ENCODE measurements around the gene ATP1A1. TPM values are rescaled to one million over a fixed set of nuclear protein-coding genes. Genes with fewer than 3 reads are reported as not detected.
A peak's percentile ranks its signal among the peaks of the same experiment; 100 is the strongest.

The ATP1A1 gene
- total RNA-seq, 1 experiment from 2014 or later = 181 TPM

- Histone ChIP-seq H3K36me3 (ENCODE audit: low read depth, low read length) (no peaks in the 10 kb centered on the region), H3K27me3 (ENCODE audit: low read length) (no peaks in the 10 kb centered on the region), H3K79me2 (ENCODE audit: low read length) (peaks cover 10% of the 10 kb centered on the region; the same call in 1 of the 2 replicates), H3K4me1 (ENCODE audit: insufficient read depth, low read length) (peaks cover 16% of the 10 kb centered on the region), H3K4me3 (ENCODE audit: low read length) (no peak overlapping the region), H3K9me2 (replicated peaks; ENCODE audit: low read length) (no peaks in the 10 kb centered on the region), H3K9me3 (ENCODE audit: low read length) (no peaks in the 10 kb centered on the region), H3K9ac (ENCODE audit: low read length) (no peak overlapping the region), H3K4me2 (ENCODE audit: low read length) (no peak overlapping the region), H3K27ac (ENCODE audit: low read length) (no peak overlapping the region), H4K20me1 (ENCODE audit: low read length) (no peaks in the 10 kb centered on the region), H3F3A (ENCODE audit: low read length, unreplicated experiment) (no peaks in the 10 kb centered on the region), H2AFZ (ENCODE audit: low read length) (no peak overlapping the region)
- BruUV-seq (replicated peaks) = no TSS peak
- TF ChIP-seq EZH2 (IDR thresholded peaks at IDR 0.05; ENCODE audit: low read length, unreplicated experiment) (no peak), EZH2phosphoT487 (IDR thresholded peaks at IDR 0.05; ENCODE audit: borderline replicate concordance, low read length) (no peak), CTCF (conservative IDR thresholded peaks at IDR 0.05; ENCODE audit: low read depth, low read length) (no peak)
- ChIA-PET CTCF (no interaction called here), POLR2A (ENCODE audit: unreplicated experiment) (no interaction called here)
- intact Hi-C loops (cut with micrococcal nuclease) = no loop called here
- DNase-seq (no peak), ATAC-seq (no peak)
Measured at GRCh38 chr1:116415699-116416533, 42.9 kb downstream of the ATP1A1 start.

- DNase-seq (no peak), ATAC-seq (no peak)
- ChIA-PET POLR2A (ENCODE audit: unreplicated experiment) (no interaction called here), CTCF (no interaction called here)
- Histone ChIP-seq H3K9me3 (ENCODE audit: low read length) (no peaks in the 10 kb centered on the region), H2AFZ (ENCODE audit: low read length) (no peak overlapping the region), H3K9ac (ENCODE audit: low read length) (no peak overlapping the region), H3K9me2 (replicated peaks; ENCODE audit: low read length) (no peaks in the 10 kb centered on the region), H3K4me1 (ENCODE audit: insufficient read depth, low read length) (peaks cover 16% of the 10 kb centered on the region), H4K20me1 (ENCODE audit: low read length) (no peaks in the 10 kb centered on the region), H3K27me3 (ENCODE audit: low read length) (no peaks in the 10 kb centered on the region), H3F3A (ENCODE audit: low read length, unreplicated experiment) (no peaks in the 10 kb centered on the region), H3K36me3 (ENCODE audit: low read depth, low read length) (no peaks in the 10 kb centered on the region), H3K4me3 (ENCODE audit: low read length) (peak overlapping the region; percentile 81; the same call in 1 of the 2 replicates), H3K27ac (ENCODE audit: low read length) (no peak overlapping the region), H3K79me2 (ENCODE audit: low read length) (peaks cover 10% of the 10 kb centered on the region; the same call in 1 of the 2 replicates), H3K4me2 (ENCODE audit: low read length) (peak overlapping the region; percentile 99; the same call in 1 of the 2 replicates)
- TF ChIP-seq CTCF (conservative IDR thresholded peaks at IDR 0.05; ENCODE audit: low read depth, low read length) (no peak), EZH2phosphoT487 (IDR thresholded peaks at IDR 0.05; ENCODE audit: borderline replicate concordance, low read length) (no peak), EZH2 (IDR thresholded peaks at IDR 0.05; ENCODE audit: low read length, unreplicated experiment) (no peak)
- BruUV-seq (replicated peaks) = no TSS peak
- intact Hi-C loops (cut with micrococcal nuclease) = no loop called here
Measured at GRCh38 chr1:116416854-116417513, 43.9 kb downstream of the ATP1A1 start.

All from PC-3 (cell line).